Esophagus squamous epithelium (tissue), 4 donors: ENCODE data around the gene MEGF6.

ENCODE experiments used
- POLR2A ChIP-seq, 4 donors: fragments of 450-650 bp; IDR thresholded peaks; one replicate each; pipeline ENCODE4 v1.6.1; 2017; ENCODE audit warnings: antibody characterized with exemption in 4 of 4, mild to moderate bottlenecking in 4 of 4, moderate library complexity in 3 of 4
- TF ChIP-seq, protein P1 (sequence below), 6 experiments: fragments of 450-650 bp in 4 of 6; fragments of 200-600 bp in 2 of 6; sonication (generic) in 2 of 6; IDR thresholded peaks; one replicate each; pipeline ENCODE4 v1.5.1; 2016 to 2019; ENCODE audit warnings: antibody characterized with exemption in 6 of 6, mild to moderate bottlenecking in 4 of 6, moderate library complexity in 4 of 6

DNA sequence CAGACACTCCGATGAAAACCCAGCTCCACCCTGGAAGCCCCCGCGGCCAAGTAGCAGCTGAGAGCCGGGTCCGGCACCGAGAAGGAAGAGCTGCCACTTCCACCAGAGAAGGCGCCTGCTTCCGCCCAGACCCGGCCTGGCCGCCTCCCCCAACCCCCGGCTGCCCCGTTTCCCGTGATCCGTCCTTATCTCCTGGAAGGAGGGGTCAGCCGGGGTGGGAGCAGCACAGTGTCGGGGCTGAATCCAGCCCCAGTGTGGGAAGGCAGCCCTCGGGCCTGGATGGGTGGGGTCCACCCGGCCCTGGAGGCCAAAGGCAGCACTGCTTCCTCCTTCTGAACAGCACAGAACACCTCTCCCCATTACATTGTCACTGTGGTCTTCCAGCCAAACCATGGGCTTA, 69.4 kb downstream of the MEGF6 start:
- TF ChIP-seq, protein P1, sequence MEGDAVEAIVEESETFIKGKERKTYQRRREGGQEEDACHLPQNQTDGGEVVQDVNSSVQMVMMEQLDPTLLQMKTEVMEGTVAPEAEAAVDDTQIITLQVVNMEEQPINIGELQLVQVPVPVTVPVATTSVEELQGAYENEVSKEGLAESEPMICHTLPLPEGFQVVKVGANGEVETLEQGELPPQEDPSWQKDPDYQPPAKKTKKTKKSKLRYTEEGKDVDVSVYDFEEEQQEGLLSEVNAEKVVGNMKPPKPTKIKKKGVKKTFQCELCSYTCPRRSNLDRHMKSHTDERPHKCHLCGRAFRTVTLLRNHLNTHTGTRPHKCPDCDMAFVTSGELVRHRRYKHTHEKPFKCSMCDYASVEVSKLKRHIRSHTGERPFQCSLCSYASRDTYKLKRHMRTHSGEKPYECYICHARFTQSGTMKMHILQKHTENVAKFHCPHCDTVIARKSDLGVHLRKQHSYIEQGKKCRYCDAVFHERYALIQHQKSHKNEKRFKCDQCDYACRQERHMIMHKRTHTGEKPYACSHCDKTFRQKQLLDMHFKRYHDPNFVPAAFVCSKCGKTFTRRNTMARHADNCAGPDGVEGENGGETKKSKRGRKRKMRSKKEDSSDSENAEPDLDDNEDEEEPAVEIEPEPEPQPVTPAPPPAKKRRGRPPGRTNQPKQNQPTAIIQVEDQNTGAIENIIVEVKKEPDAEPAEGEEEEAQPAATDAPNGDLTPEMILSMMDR (IDR thresholded peaks at IDR 0.05) = no peak
- no peak for TF ChIP-seq POLR2A (IDR thresholded peaks at IDR 0.05)
